ENCODE measurements around the gene FBXO24.
A peak's percentile ranks its signal among the peaks of the same experiment; 100 is the strongest.

FBXO24 gene

GRCh38 chr7:100589341-100589947 is 3.3 kb downstream of the FBXO24 start:
- no peak for DNase-seq (ENCODE audit: low read depth)
- H3K4me3 ChIP-seq (ENCODE audit: low read depth, low read length): no peak overlapping the region
- TF ChIP-seq CTCF (IDR thresholded peaks at IDR 0.05; ENCODE audit: low read depth, low read length, missing control alignments): no peak

- no peak for TF ChIP-seq CTCF (IDR thresholded peaks at IDR 0.05; ENCODE audit: low read depth, low read length, missing control alignments)
- no peak overlapping the region for H3K4me3 ChIP-seq (ENCODE audit: low read depth, low read length)
- no peak for DNase-seq (ENCODE audit: low read depth)
These were observed 4.1 kb downstream of the FBXO24 start for GRCh38 chr7:100590077-100590737.

- no peak for TF ChIP-seq CTCF (IDR thresholded peaks at IDR 0.05; ENCODE audit: low read depth, low read length, missing control alignments)
- no peak overlapping the region for H3K4me3 ChIP-seq (ENCODE audit: low read depth, low read length)
- DNase-seq (ENCODE audit: low read depth): no peak
These were observed 5.5 kb downstream of the FBXO24 start for GRCh38 chr7:100591596-100591995.

- TF ChIP-seq CTCF (IDR thresholded peaks at IDR 0.05; ENCODE audit: low read depth, low read length, missing control alignments): no peak
These were observed 9.1 kb downstream of the FBXO24 start for GRCh38 chr7:100595188-100595587.

GRCh38 chr7:100598425-100598824 is 12.3 kb downstream of the FBXO24 start:
- H3K4me3 ChIP-seq (ENCODE audit: low read depth, low read length): no peak overlapping the region
- no peak for TF ChIP-seq CTCF (IDR thresholded peaks at IDR 0.05; ENCODE audit: low read depth, low read length, missing control alignments)
- no peak for DNase-seq (ENCODE audit: low read depth)

More at GRCh38 chr7:100595188-100595587, 9.1 kb downstream of the FBXO24 start:
- no peak for DNase-seq (ENCODE audit: low read depth)
- no peak overlapping the region for H3K4me3 ChIP-seq (ENCODE audit: low read depth, low read length)

- DNase-seq (ENCODE audit: low read depth): no peak
- peak; percentile 33 for TF ChIP-seq CTCF (IDR thresholded peaks at IDR 0.05; ENCODE audit: low read depth, low read length, missing control alignments)
- no peak overlapping the region for H3K4me3 ChIP-seq (ENCODE audit: low read depth, low read length)
These were observed 14.0 kb downstream of the FBXO24 start for GRCh38 chr7:100599911-100600729.

Measured in GM12864 (cell line).